Neural progenitor cell (in vitro differentiated cells): ENCODE data around the gene SMARCAD1. TPM values are rescaled to one million over a fixed set of nuclear protein-coding genes. Genes with fewer than 3 reads are reported as not detected.

Experiments used
- DNase-seq: peaks from one replicate; pipeline ENCODE4 v3.0.0-alpha.2; 2016; ENCODE audit warnings: low spot score
- H2AFZ ChIP-seq: fragments of 200-600 bp; sonication (generic); replicated peaks from 2 replicates; pipeline ENCODE4 v1.6.1; 2016; ENCODE audit warnings: antibody characterized with exemption
- H3F3A ChIP-seq: fragments of 200-600 bp; sonication (generic); 2 replicates; pipeline ENCODE4 v1.6.1; 2016; ENCODE audit warnings: antibody characterized with exemption, low read depth
- H3K27ac ChIP-seq: fragments of 200-600 bp; sonication (generic); 2 replicates; pipeline ENCODE4 v1.5.1; 2016; ENCODE audit warnings: mild to moderate bottlenecking
- H3K27me3 ChIP-seq: fragments of 200-600 bp; sonication (generic); 2 replicates; pipeline ENCODE4 v1.6.1; 2016; ENCODE audit warnings: mild to moderate bottlenecking, moderate library complexity
- H3K36me3 ChIP-seq: fragments of 200-600 bp; sonication (generic); 2 replicates; pipeline ENCODE4 v1.5.1; 2016
- H3K4me1 ChIP-seq: fragments of 200-600 bp; sonication (generic); 2 replicates; pipeline ENCODE4 v1.6.1; 2016; ENCODE audit warnings: mixed run types
- H3K4me2 ChIP-seq: fragments of 200-600 bp; sonication (generic); 2 replicates; pipeline ENCODE4 v1.6.1; 2016
- H3K4me3 ChIP-seq: fragments of 200-600 bp; sonication (generic); 2 replicates; pipeline ENCODE4 v1.5.1; 2016
- H3K79me2 ChIP-seq: fragments of 200-600 bp; sonication (generic); 2 replicates; pipeline ENCODE4 v1.6.1; 2016; ENCODE audit warnings: low read depth
- H3K9ac ChIP-seq: fragments of 200-600 bp; sonication (generic); 2 replicates; pipeline ENCODE4 v1.6.1; 2016
- H3K9me3 ChIP-seq: fragments of 200-600 bp; sonication (generic); 2 replicates; pipeline ENCODE4 v1.5.1; 2016; ENCODE audit warnings: low read depth
- H4K20me1 ChIP-seq: fragments of 200-600 bp; sonication (generic); 2 replicates; pipeline ENCODE4 v1.6.1; 2016; ENCODE audit warnings: low read depth
- H3K27ac Mint-ChIP-seq: 3 replicates; pipeline ENCODE4 v1.8.0; 2021; ENCODE audit warnings: mixed read lengths
- H3K27me3 Mint-ChIP-seq: 2 replicates; pipeline ENCODE4 v1.8.0; 2022; ENCODE audit warnings: low read depth, mild to moderate bottlenecking, inconsistent platforms, moderate library complexity, mixed read lengths; ENCODE audit not compliant: insufficient read depth
- H3K36me3 Mint-ChIP-seq: 3 replicates; pipeline ENCODE4 v1.8.0; 2021; ENCODE audit warnings: mixed read lengths
- H3K4me1 Mint-ChIP-seq: 3 replicates; pipeline ENCODE4 v1.8.0; 2021; ENCODE audit warnings: mixed read lengths
- H3K4me3 Mint-ChIP-seq: 3 replicates; pipeline ENCODE4 v1.8.0; 2021; ENCODE audit warnings: mild to moderate bottlenecking, moderate library complexity, mixed read lengths
- H3K9me3 Mint-ChIP-seq: 3 replicates; pipeline ENCODE4 v1.8.0; 2020; ENCODE audit warnings: mixed read lengths
- EZH2 ChIP-seq: fragments of 200-600 bp; sonication (generic); IDR thresholded peaks from 2 replicates; pipeline ENCODE4 v1.6.1; 2017; ENCODE audit warnings: antibody characterized with exemption, mild to moderate bottlenecking, moderate library complexity
- EZH2phosphoT487 ChIP-seq: fragments of 200-600 bp; sonication (generic); IDR thresholded peaks from 2 replicates; pipeline ENCODE4 v1.6.1; 2017; ENCODE audit warnings: antibody characterized with exemption
- total RNA-seq: library from RNA; depleted of rRNA; stranded (reverse); fragments of >200 nt; gene quantifications from 2 replicates; pipeline ENCODE4 v1.2.3, GENCODE V29; 2015; ENCODE audit warnings: low replicate concordance
- TF ChIP-seq, protein P1 (sequence below): fragments of 200-600 bp; sonication (generic); IDR thresholded peaks from 2 replicates; pipeline ENCODE4 v1.5.1; 2017; ENCODE audit warnings: antibody characterized with exemption, mild to moderate bottlenecking

Gene SMARCAD1
- total RNA-seq, 1 donor from 2014 or later: 115 TPM

DNA sequence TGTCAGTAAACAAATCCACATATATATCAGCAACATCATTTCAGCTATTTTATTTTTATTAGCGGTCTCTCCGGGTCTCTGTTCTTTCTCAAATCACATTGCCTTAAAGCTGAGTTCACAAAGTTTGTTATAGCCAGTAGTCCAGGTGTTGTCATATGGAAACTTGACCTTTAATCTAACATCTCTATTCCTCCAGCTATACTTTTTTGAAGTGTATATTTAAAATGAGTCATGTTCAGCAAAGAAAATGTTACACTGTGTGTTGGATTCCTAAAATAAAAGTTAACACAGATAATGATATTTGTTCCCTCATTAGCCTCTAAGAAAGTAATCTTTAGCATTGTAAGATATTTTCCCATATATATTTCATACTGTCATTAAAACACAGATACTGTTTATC lies 63.6 kb downstream of the SMARCAD1 start:
- Mint-ChIP-seq H3K4me1 (peaks cover 18% of the 10 kb centered on the region), H3K36me3 (peaks cover 13% of the 10 kb centered on the region), H3K4me3 (no peak overlapping the region), H3K9me3 (no peaks in the 10 kb centered on the region), H3K27me3 (no peaks in the 10 kb centered on the region), H3K27ac (no peak overlapping the region)
- H3K4me2 ChIP-seq: no peak overlapping the region
- no peaks in the 10 kb centered on the region for H3K27me3 ChIP-seq
- no peaks in the 10 kb centered on the region for H3K4me1 ChIP-seq
- no peak for DNase-seq
- TF ChIP-seq EZH2phosphoT487: no peak
- TF ChIP-seq, protein P1, sequence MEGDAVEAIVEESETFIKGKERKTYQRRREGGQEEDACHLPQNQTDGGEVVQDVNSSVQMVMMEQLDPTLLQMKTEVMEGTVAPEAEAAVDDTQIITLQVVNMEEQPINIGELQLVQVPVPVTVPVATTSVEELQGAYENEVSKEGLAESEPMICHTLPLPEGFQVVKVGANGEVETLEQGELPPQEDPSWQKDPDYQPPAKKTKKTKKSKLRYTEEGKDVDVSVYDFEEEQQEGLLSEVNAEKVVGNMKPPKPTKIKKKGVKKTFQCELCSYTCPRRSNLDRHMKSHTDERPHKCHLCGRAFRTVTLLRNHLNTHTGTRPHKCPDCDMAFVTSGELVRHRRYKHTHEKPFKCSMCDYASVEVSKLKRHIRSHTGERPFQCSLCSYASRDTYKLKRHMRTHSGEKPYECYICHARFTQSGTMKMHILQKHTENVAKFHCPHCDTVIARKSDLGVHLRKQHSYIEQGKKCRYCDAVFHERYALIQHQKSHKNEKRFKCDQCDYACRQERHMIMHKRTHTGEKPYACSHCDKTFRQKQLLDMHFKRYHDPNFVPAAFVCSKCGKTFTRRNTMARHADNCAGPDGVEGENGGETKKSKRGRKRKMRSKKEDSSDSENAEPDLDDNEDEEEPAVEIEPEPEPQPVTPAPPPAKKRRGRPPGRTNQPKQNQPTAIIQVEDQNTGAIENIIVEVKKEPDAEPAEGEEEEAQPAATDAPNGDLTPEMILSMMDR: no peak
- TF ChIP-seq EZH2: no peak
- H3K4me3 ChIP-seq: no peak overlapping the region
- no peak overlapping the region for H3K9ac ChIP-seq
- H2AFZ ChIP-seq: no peak overlapping the region
- H3K9me3 ChIP-seq: no peaks in the 10 kb centered on the region
- no peaks in the 10 kb centered on the region for H3K79me2 ChIP-seq
- peaks cover 5% of the 10 kb centered on the region for H4K20me1 ChIP-seq
- H3K27ac ChIP-seq: no peak overlapping the region
- H3F3A ChIP-seq: no peaks in the 10 kb centered on the region
- peaks cover 34% of the 10 kb centered on the region for H3K36me3 ChIP-seq

DNA sequence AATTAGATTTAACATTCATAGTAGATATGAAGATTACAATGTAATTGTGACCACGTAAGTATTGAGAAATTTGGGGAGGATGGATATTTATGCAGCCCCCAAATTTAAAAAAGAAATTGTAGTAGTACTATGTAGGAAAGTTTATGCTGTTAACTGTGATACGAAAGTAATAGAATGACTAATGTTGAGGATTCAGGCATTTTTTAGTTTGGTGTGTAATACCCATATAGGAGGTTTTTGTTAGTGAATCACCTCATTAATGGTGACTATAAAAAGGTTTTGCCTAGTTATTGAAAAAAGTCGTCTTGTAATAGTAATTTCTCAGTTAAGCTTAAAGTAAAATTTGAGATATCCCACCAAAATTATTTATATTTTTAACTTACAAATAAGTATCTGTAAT lies 67.2 kb downstream of the SMARCAD1 start:
- Histone ChIP-seq H4K20me1 (peaks cover 3% of the 10 kb centered on the region), H2AFZ (no peak overlapping the region), H3K9me3 (no peaks in the 10 kb centered on the region), H3K27ac (no peak overlapping the region), H3K27me3 (no peaks in the 10 kb centered on the region), H3K79me2 (no peaks in the 10 kb centered on the region), H3F3A (no peaks in the 10 kb centered on the region), H3K4me3 (no peak overlapping the region), H3K9ac (no peak overlapping the region), H3K4me2 (no peak overlapping the region), H3K36me3 (peaks cover 45% of the 10 kb centered on the region), H3K4me1 (no peaks in the 10 kb centered on the region)
- no peak overlapping the region for H3K4me3 Mint-ChIP-seq
- no peaks in the 10 kb centered on the region for H3K4me1 Mint-ChIP-seq
- H3K9me3 Mint-ChIP-seq: no peaks in the 10 kb centered on the region
- no peak for TF ChIP-seq EZH2phosphoT487
- TF ChIP-seq, protein P1: no peak
- TF ChIP-seq EZH2: no peak
- DNase-seq: no peak
- no peak overlapping the region for H3K27ac Mint-ChIP-seq
- peaks cover 32% of the 10 kb centered on the region for H3K36me3 Mint-ChIP-seq
- no peaks in the 10 kb centered on the region for H3K27me3 Mint-ChIP-seq

DNA sequence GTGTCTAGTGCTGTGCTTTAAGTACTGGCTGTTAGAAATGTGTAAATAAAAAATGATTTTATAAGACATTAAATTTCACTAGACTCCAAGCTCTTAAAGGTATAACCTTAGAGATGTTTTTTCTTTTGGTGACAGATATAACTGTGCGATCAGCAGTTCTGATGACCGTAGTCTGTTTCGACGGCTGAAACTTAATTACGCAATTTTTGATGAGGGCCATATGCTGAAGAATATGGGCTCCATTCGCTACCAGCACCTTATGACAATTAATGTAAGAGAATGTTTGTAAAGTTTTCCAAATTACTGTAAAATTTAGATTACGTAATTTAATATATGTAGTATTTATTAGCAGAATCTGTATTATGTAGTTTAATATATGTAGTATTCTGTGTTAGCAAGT lies 68.5 kb downstream of the SMARCAD1 start:
- H3K9me3 ChIP-seq: no peaks in the 10 kb centered on the region
- no peaks in the 10 kb centered on the region for H3K4me1 ChIP-seq
- Mint-ChIP-seq H3K9me3 (no peaks in the 10 kb centered on the region), H3K27ac (no peak overlapping the region), H3K27me3 (no peaks in the 10 kb centered on the region), H3K4me3 (no peak overlapping the region), H3K36me3 (peaks cover 38% of the 10 kb centered on the region), H3K4me1 (no peaks in the 10 kb centered on the region)
- DNase-seq: no peak
- H4K20me1 ChIP-seq: peaks cover 3% of the 10 kb centered on the region
- no peaks in the 10 kb centered on the region for H3F3A ChIP-seq
- no peak overlapping the region for H3K9ac ChIP-seq
- no peak overlapping the region for H2AFZ ChIP-seq
- H3K4me3 ChIP-seq: no peak overlapping the region
- H3K79me2 ChIP-seq: no peaks in the 10 kb centered on the region
- H3K27me3 ChIP-seq: no peaks in the 10 kb centered on the region
- TF ChIP-seq EZH2phosphoT487 (no peak), EZH2 (no peak)
- TF ChIP-seq, protein P1: no peak
- no peak overlapping the region for H3K27ac ChIP-seq
- peaks cover 51% of the 10 kb centered on the region for H3K36me3 ChIP-seq
- H3K4me2 ChIP-seq: no peak overlapping the region

DNA sequence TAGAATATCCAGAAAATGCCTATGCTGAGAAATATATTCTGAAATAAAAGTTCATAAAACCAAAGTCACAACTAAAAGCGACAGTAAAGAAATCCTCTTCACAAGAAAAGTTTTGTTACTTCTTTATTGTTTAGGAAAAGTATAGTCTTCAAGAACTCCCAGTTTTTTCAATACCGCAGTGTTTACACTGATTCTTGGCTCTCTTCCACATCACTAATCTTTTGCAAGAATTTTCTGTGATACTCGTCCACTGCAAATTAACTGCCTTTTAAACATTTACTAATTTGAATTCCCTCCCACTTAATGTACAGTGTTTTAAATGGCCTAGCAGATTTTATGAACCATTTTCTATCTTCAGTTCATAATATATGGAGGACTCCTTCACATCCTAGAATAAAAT lies 69.9 kb downstream of the SMARCAD1 start:
- DNase-seq: no peak
- peaks cover 58% of the 10 kb centered on the region for H3K36me3 ChIP-seq
- no peak overlapping the region for H3K4me3 Mint-ChIP-seq

More for the DNA sequence above, 69.9 kb downstream of the SMARCAD1 start:
- Mint-ChIP-seq H3K27me3 (no peaks in the 10 kb centered on the region), H3K36me3 (peaks cover 40% of the 10 kb centered on the region), H3K4me1 (no peaks in the 10 kb centered on the region), H3K9me3 (no peaks in the 10 kb centered on the region), H3K27ac (no peak overlapping the region)
- Histone ChIP-seq H3K9me3 (no peaks in the 10 kb centered on the region), H4K20me1 (no peaks in the 10 kb centered on the region), H2AFZ (no peak overlapping the region), H3F3A (no peaks in the 10 kb centered on the region), H3K79me2 (no peaks in the 10 kb centered on the region), H3K4me3 (no peak overlapping the region), H3K27me3 (no peaks in the 10 kb centered on the region), H3K4me1 (no peaks in the 10 kb centered on the region), H3K27ac (no peak overlapping the region), H3K4me2 (no peak overlapping the region), H3K9ac (no peak overlapping the region)
- TF ChIP-seq EZH2phosphoT487 (no peak), EZH2 (no peak)
- TF ChIP-seq, protein P1: no peak
